Measurements from ENCODE around the gene ZNF385A. TPM values are rescaled to one million over a fixed set of nuclear protein-coding genes. Genes with fewer than 3 reads are reported as not detected.

The ZNF385A gene
- total and polyA plus RNA-seq, 4 donors = 2.5 to 4.0 (median 2.8) TPM

- Histone ChIP-seq H3K9ac (ENCODE audit: low read depth in 1 of 2, low read length in 2 of 2) (peak within 1 kb of the TSS; percentile 95 to 97), H3K27ac (ENCODE audit: low read depth in 1 of 2, low read length in 2 of 2) (peak within 1 kb of the TSS; percentile 81 to 90), H3K36me3 (ENCODE audit: control insufficient read depth in 4 of 4, insufficient read depth in 3 of 4, low read depth in 1 of 4, low read length in 3 of 4) (no peaks in the 10 kb centered on the region), H3K4me3 (ENCODE audit: low read depth in 1 of 3, low read length in 3 of 3) (peak within 1 kb of the TSS; percentile 64 to 99 (median 98)), H3K27me3 (ENCODE audit: control insufficient read depth in 4 of 4, insufficient read depth in 4 of 4, low read length in 3 of 4) (no peaks in the 10 kb centered on the region), H3K4me1 (ENCODE audit: control insufficient read depth in 4 of 4, insufficient read depth in 4 of 4, low read length in 3 of 4) (peaks cover 2 to 21% (median 14%) of the 10 kb centered on the region in 4 donors), H3K9me3 (ENCODE audit: control insufficient read depth in 4 of 4, low read length in 3 of 4) (no peaks in the 10 kb centered on the region)
- TF ChIP-seq HNF4A (conservative IDR thresholded peaks at IDR 0.05) (peak in 1 of 2 donors; percentile 27), YY1 (IDR thresholded peaks at IDR 0.05) (peak; percentile 98), REST (IDR thresholded peaks at IDR 0.05) (peak; percentile 60), RXRA (IDR thresholded peaks at IDR 0.05) (peak in 1 of 2 donors; percentile 12), FOXA2 (IDR thresholded peaks at IDR 0.05) (no peak), TAF1 (conservative IDR thresholded peaks at IDR 0.05) (peak; percentile 4), HNF4G (IDR thresholded peaks at IDR 0.05) (no peak), EGR1 (IDR thresholded peaks at IDR 0.05; ENCODE audit: low read depth in 2 of 2) (peak in 1 of 2 donors; percentile 19), CTCF (IDR thresholded peaks at IDR 0.05; ENCODE audit: low read depth, low read length, missing input control) (peak; percentile 75), ATF3 (IDR thresholded peaks at IDR 0.05) (no peak), JUND (IDR thresholded peaks at IDR 0.05) (no peak), RAD21 (IDR thresholded peaks at IDR 0.05) (peak; percentile 76 to 78), GABPA (IDR thresholded peaks at IDR 0.05 in 1 of 2, conservative IDR thresholded peaks at IDR 0.05 in 1 of 2) (peak in 1 of 2 donors; percentile 52), NR2F2 (IDR thresholded peaks at IDR 0.05) (peak; percentile 43), SP1 (IDR thresholded peaks at IDR 0.05) (peak; percentile 89), FOXA1 (IDR thresholded peaks at IDR 0.05) (no peak)
- TF ChIP-seq, protein P1, sequence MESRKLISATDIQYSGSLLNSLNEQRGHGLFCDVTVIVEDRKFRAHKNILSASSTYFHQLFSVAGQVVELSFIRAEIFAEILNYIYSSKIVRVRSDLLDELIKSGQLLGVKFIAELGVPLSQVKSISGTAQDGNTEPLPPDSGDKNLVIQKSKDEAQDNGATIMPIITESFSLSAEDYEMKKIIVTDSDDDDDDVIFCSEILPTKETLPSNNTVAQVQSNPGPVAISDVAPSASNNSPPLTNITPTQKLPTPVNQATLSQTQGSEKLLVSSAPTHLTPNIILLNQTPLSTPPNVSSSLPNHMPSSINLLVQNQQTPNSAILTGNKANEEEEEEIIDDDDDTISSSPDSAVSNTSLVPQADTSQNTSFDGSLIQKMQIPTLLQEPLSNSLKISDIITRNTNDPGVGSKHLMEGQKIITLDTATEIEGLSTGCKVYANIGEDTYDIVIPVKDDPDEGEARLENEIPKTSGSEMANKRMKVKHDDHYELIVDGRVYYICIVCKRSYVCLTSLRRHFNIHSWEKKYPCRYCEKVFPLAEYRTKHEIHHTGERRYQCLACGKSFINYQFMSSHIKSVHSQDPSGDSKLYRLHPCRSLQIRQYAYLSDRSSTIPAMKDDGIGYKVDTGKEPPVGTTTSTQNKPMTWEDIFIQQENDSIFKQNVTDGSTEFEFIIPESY (IDR thresholded peaks at IDR 0.05) = no peak
- TF ChIP-seq, protein P2, sequence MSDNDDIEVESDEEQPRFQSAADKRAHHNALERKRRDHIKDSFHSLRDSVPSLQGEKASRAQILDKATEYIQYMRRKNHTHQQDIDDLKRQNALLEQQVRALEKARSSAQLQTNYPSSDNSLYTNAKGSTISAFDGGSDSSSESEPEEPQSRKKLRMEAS (IDR thresholded peaks at IDR 0.05) = peak; percentile 38
- WGBS = 1% methylated on average over 34 of the region's 34 CpGs
- peak; percentile 94 for DNase-seq (ENCODE audit: low spot score)
Measured at GRCh38 chr12:54324617-54325441, 59.7 kb downstream of the ZNF385A start, which contains the start of gene COPZ1. Gene COPZ1 (plus strand): TSS chr12:54325131. CDS start chr12:54325164, 33 bp downstream.
